Urinary bladder (tissue), 4 donors: Measurements from ENCODE around the gene COX4I1. TPM values are rescaled to one million over a fixed set of nuclear protein-coding genes. Genes with fewer than 3 reads are reported as not detected.

Source experiments
- DNase-seq: peaks from one replicate; pipeline ENCODE4 v3.0.0-alpha.2; 2015; ENCODE audit errors: extremely low spot score
- H3K27ac ChIP-seq: one replicate; pipeline ENCODE4 v1.5.1; 2013; ENCODE audit warnings: low read depth, mild to moderate bottlenecking, moderate library complexity
- H3K36me3 ChIP-seq: one replicate; pipeline ENCODE4 v1.6.1; 2013; ENCODE audit warnings: mild to moderate bottlenecking, moderate library complexity; ENCODE audit not compliant: insufficient read depth
- H3K4me1 ChIP-seq: one replicate; pipeline ENCODE4 v1.6.1; 2013; ENCODE audit warnings: mild to moderate bottlenecking, moderate library complexity; ENCODE audit not compliant: insufficient read depth
- H3K4me3 ChIP-seq: one replicate; pipeline ENCODE4 v1.5.1; 2013; ENCODE audit warnings: low read depth, low read length
- WGBS: extraction: QIAGEN DNeasy Blood & Tissue Kit; methylation state at CpG from one replicate; pipeline ENCODE4 v1.1.7; 2013; 5-methylcytosine and 5-hydroxymethylcytosine counted together
- polyA plus RNA-seq: library from polyadenylated mRNA; stranded (reverse); fragments of 200-250 nt; gene quantifications from one replicate; pipeline ENCODE4 v1.2.3, GENCODE V29; 2013
- total RNA-seq: library from RNA; depleted of rRNA; stranded (reverse); fragments of >200 nt; gene quantifications from one replicate; pipeline ENCODE4 v1.2.3, GENCODE V29; 2014
- donor health status: healthy with polysubstance abuse.
- donor health status: healthy.

Gene COX4I1
- total and polyA plus RNA-seq, 2 donors: 200 to 764 TPM

GRCh38 chr16:85759136-85759535 lies 40.4 kb upstream of the COX4I1 start:
- H3K4me3 ChIP-seq: no peak overlapping the region
- H3K27ac ChIP-seq: no peak overlapping the region
- H3K4me1 ChIP-seq: no peaks in the 10 kb centered on the region
- no peaks in the 10 kb centered on the region for H3K36me3 ChIP-seq
- DNase-seq: no peak
- 48% methylated on average over 16 of the region's 16 CpGs for WGBS

GRCh38 chr16:85759631-85760419 lies 39.7 kb upstream of the COX4I1 start:
- 66% methylated on average over 20 of the region's 20 CpGs for WGBS
- no peak overlapping the region for H3K27ac ChIP-seq

GRCh38 chr16:85761861-85762260 lies 37.6 kb upstream of the COX4I1 start:
- H3K4me1 ChIP-seq: no peaks in the 10 kb centered on the region
- H3K27ac ChIP-seq: no peak overlapping the region
- no peaks in the 10 kb centered on the region for H3K36me3 ChIP-seq
- WGBS: 74% methylated on average over 6 of the region's 6 CpGs
- DNase-seq: no peak
- H3K4me3 ChIP-seq: no peak overlapping the region

More at GRCh38 chr16:85759631-85760419, 39.7 kb upstream of the COX4I1 start:
- Histone ChIP-seq H3K4me1 (no peaks in the 10 kb centered on the region), H3K36me3 (no peaks in the 10 kb centered on the region), H3K4me3 (no peak overlapping the region)
- DNase-seq: no peak

GRCh38 chr16:85762970-85763369 lies 36.5 kb upstream of the COX4I1 start:
- DNase-seq: no peak
- no peaks in the 10 kb centered on the region for H3K4me1 ChIP-seq
- no peak overlapping the region for H3K27ac ChIP-seq
- 81% methylated on average over 12 of the region's 12 CpGs for WGBS
- H3K36me3 ChIP-seq: no peaks in the 10 kb centered on the region
- H3K4me3 ChIP-seq: no peak overlapping the region

GRCh38 chr16:85763616-85764015 lies 35.9 kb upstream of the COX4I1 start:
- no peak overlapping the region for H3K4me3 ChIP-seq
- no peak for DNase-seq
- H3K36me3 ChIP-seq: no peaks in the 10 kb centered on the region
- no peaks in the 10 kb centered on the region for H3K4me1 ChIP-seq
- H3K27ac ChIP-seq: no peak overlapping the region
- WGBS: 92% methylated on average over 2 of the region's 2 CpGs

- Histone ChIP-seq H3K36me3 (no peaks in the 10 kb centered on the region), H3K27ac (no peak overlapping the region), H3K4me3 (no peak overlapping the region), H3K4me1 (no peaks in the 10 kb centered on the region)
- DNase-seq: no peak
- WGBS: 60% methylated on average over 8 of the region's 8 CpGs
Observed at GRCh38 chr16:85765211-85765610, 34.3 kb upstream of the COX4I1 start.

- H3K36me3 ChIP-seq: no peaks in the 10 kb centered on the region
- H3K27ac ChIP-seq: no peak overlapping the region
- no peak for DNase-seq
- WGBS: 60% methylated on average over 8 of the region's 8 CpGs
- H3K4me1 ChIP-seq: no peaks in the 10 kb centered on the region
- no peak overlapping the region for H3K4me3 ChIP-seq
Observed at GRCh38 chr16:85765767-85766166, 33.7 kb upstream of the COX4I1 start.

GRCh38 chr16:85767531-85767930 lies 32.0 kb upstream of the COX4I1 start:
- Histone ChIP-seq H3K4me3 (no peak overlapping the region), H3K4me1 (no peaks in the 10 kb centered on the region), H3K27ac (no peak overlapping the region), H3K36me3 (no peaks in the 10 kb centered on the region)
- 65% methylated on average over 8 of the region's 8 CpGs for WGBS
- DNase-seq: no peak

GRCh38 chr16:85768199-85768598 lies 31.3 kb upstream of the COX4I1 start:
- Histone ChIP-seq H3K4me1 (no peaks in the 10 kb centered on the region), H3K4me3 (no peak overlapping the region), H3K27ac (no peak overlapping the region), H3K36me3 (no peaks in the 10 kb centered on the region)
- no peak for DNase-seq
- 62% methylated on average over 2 of the region's 2 CpGs for WGBS

- 93% methylated on average over 6 of the region's 6 CpGs for WGBS
- DNase-seq: no peak
- no peak overlapping the region for H3K4me3 ChIP-seq
Observed at GRCh38 chr16:85770741-85771140, 28.8 kb upstream of the COX4I1 start.

GRCh38 chr16:85773044-85773443 lies 26.5 kb upstream of the COX4I1 start:
- no peak overlapping the region for H3K4me3 ChIP-seq
- no peak overlapping the region for H3K27ac ChIP-seq
- WGBS: 95% methylated on average over 6 of the region's 6 CpGs
- no peaks in the 10 kb centered on the region for H3K36me3 ChIP-seq
- no peaks in the 10 kb centered on the region for H3K4me1 ChIP-seq
- DNase-seq: no peak

More at GRCh38 chr16:85770741-85771140, 28.8 kb upstream of the COX4I1 start:
- Histone ChIP-seq H3K27ac (no peak overlapping the region), H3K36me3 (no peaks in the 10 kb centered on the region), H3K4me1 (no peaks in the 10 kb centered on the region)

GRCh38 chr16:85774136-85774535 lies 25.4 kb upstream of the COX4I1 start:
- Histone ChIP-seq H3K4me1 (no peaks in the 10 kb centered on the region), H3K36me3 (no peaks in the 10 kb centered on the region), H3K4me3 (no peak overlapping the region), H3K27ac (no peak overlapping the region)
- DNase-seq: no peak
- 80% methylated on average over 6 of the region's 6 CpGs for WGBS

- Histone ChIP-seq H3K36me3 (no peaks in the 10 kb centered on the region), H3K4me3 (no peak overlapping the region), H3K27ac (no peak overlapping the region), H3K4me1 (no peaks in the 10 kb centered on the region)
- 95% methylated on average over 8 of the region's 8 CpGs for WGBS
- no peak for DNase-seq
Observed at GRCh38 chr16:85774811-85775210, 24.7 kb upstream of the COX4I1 start.

- no peak overlapping the region for H3K27ac ChIP-seq
- no peak overlapping the region for H3K4me3 ChIP-seq
- WGBS: 64% methylated on average over 4 of the region's 4 CpGs
- H3K36me3 ChIP-seq: no peaks in the 10 kb centered on the region
- no peaks in the 10 kb centered on the region for H3K4me1 ChIP-seq
- DNase-seq: no peak
Observed at GRCh38 chr16:85777583-85778310, 21.7 kb upstream of the COX4I1 start.
